Osteocyte (in vitro differentiated cells): Measurements from ENCODE around the gene TUT7. TPM values are rescaled to one million over a fixed set of nuclear protein-coding genes. Genes with fewer than 3 reads are reported as not detected.
A peak's percentile ranks its signal among the peaks of the same experiment; 100 is the strongest.

Experiments used
- DNase-seq: peaks from one replicate; pipeline ENCODE4 v3.0.0; 2021; ENCODE audit warnings: mixed read lengths; ENCODE audit not compliant: unreplicated experiment; ENCODE audit errors: extremely low spot score
- H3K27ac Mint-ChIP-seq: one replicate; pipeline ENCODE4 v1.8.0; 2021; ENCODE audit warnings: mild to moderate bottlenecking, mixed read lengths; ENCODE audit not compliant: unreplicated experiment
- H3K27me3 Mint-ChIP-seq: one replicate; pipeline ENCODE4 v1.8.0; 2021; ENCODE audit warnings: mixed read lengths; ENCODE audit not compliant: unreplicated experiment
- H3K36me3 Mint-ChIP-seq: one replicate; pipeline ENCODE4 v1.8.0; 2021; ENCODE audit warnings: mixed read lengths; ENCODE audit not compliant: unreplicated experiment
- H3K4me1 Mint-ChIP-seq: one replicate; pipeline ENCODE4 v1.8.0; 2021; ENCODE audit warnings: mixed read lengths; ENCODE audit not compliant: unreplicated experiment
- H3K4me3 Mint-ChIP-seq: one replicate; pipeline ENCODE4 v1.8.0; 2021; ENCODE audit warnings: mild to moderate bottlenecking, moderate library complexity, mixed read lengths; ENCODE audit not compliant: unreplicated experiment
- H3K9me3 Mint-ChIP-seq: one replicate; pipeline ENCODE4 v1.8.0; 2021; ENCODE audit warnings: mixed read lengths; ENCODE audit not compliant: unreplicated experiment
- total RNA-seq: library from RNA; stranded (reverse); gene quantifications from 2 replicates; pipeline ENCODE4 v1.2.1, GENCODE V29; 2021
- TF ChIP-seq, protein P1 (sequence below): fragments of 200-600 bp; sonication (generic); IDR thresholded peaks from 2 replicates; pipeline ENCODE4 v1.5.0; 2021; ENCODE audit warnings: antibody characterized with exemption, mild to moderate bottlenecking, moderate library complexity

TUT7 gene
- total RNA-seq, 1 donor from 2014 or later: 24.8 TPM

DNA sequence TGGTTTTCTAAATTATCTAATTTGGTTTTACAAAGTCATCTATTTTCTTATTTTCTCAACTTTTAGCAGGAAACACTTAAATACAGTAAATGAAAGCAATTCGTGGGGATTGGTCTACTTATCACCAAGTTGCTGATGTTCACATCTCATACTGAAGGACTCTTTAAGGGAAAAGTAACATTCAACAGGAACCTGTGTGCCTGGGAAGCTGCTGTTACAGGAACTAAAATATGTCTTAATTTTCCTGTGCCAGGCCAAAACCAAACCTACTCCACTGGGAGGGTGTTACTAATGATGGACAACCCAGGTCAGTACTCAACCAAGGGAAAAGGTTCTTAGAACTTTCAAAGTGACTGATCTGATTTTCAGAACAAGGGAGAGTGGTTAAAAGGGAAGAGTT is 77.1 kb downstream of the TUT7 start:
- Mint-ChIP-seq H3K27me3 (no peaks in the 10 kb centered on the region), H3K4me1 (peaks cover 36% of the 10 kb centered on the region)
- DNase-seq: no peak

DNA sequence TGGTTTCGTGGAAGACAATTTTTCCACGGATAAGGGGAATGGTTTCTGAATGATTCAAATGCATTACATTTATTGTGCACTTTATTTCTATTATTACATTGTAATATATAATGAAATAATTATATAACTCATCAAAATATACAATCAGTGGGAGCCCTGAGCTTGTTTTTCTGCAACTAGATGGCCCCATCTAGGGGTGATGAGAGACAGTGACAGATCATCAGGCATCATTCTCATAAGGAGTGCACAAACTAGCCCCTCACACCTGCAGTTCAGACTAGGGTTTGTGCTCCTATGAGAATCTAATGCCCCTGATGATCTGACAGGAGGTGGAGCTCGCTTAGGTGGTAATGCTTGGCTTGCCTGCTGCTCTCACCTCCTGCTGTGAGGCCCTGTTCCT is 78.2 kb downstream of the TUT7 start:
- TF ChIP-seq, protein P1, sequence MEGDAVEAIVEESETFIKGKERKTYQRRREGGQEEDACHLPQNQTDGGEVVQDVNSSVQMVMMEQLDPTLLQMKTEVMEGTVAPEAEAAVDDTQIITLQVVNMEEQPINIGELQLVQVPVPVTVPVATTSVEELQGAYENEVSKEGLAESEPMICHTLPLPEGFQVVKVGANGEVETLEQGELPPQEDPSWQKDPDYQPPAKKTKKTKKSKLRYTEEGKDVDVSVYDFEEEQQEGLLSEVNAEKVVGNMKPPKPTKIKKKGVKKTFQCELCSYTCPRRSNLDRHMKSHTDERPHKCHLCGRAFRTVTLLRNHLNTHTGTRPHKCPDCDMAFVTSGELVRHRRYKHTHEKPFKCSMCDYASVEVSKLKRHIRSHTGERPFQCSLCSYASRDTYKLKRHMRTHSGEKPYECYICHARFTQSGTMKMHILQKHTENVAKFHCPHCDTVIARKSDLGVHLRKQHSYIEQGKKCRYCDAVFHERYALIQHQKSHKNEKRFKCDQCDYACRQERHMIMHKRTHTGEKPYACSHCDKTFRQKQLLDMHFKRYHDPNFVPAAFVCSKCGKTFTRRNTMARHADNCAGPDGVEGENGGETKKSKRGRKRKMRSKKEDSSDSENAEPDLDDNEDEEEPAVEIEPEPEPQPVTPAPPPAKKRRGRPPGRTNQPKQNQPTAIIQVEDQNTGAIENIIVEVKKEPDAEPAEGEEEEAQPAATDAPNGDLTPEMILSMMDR: peak; percentile 43
- Mint-ChIP-seq H3K9me3 (no peaks in the 10 kb centered on the region), H3K27ac (no peak overlapping the region), H3K27me3 (no peaks in the 10 kb centered on the region), H3K36me3 (peaks cover 28% of the 10 kb centered on the region), H3K4me3 (no peak overlapping the region), H3K4me1 (peaks cover 31% of the 10 kb centered on the region)
- DNase-seq: no peak

More for the DNA sequence above, 77.1 kb downstream of the TUT7 start:
- TF ChIP-seq, protein P1: no peak
- no peak overlapping the region for H3K4me3 Mint-ChIP-seq
- no peak overlapping the region for H3K27ac Mint-ChIP-seq
- no peaks in the 10 kb centered on the region for H3K9me3 Mint-ChIP-seq
- peaks cover 17% of the 10 kb centered on the region for H3K36me3 Mint-ChIP-seq

DNA sequence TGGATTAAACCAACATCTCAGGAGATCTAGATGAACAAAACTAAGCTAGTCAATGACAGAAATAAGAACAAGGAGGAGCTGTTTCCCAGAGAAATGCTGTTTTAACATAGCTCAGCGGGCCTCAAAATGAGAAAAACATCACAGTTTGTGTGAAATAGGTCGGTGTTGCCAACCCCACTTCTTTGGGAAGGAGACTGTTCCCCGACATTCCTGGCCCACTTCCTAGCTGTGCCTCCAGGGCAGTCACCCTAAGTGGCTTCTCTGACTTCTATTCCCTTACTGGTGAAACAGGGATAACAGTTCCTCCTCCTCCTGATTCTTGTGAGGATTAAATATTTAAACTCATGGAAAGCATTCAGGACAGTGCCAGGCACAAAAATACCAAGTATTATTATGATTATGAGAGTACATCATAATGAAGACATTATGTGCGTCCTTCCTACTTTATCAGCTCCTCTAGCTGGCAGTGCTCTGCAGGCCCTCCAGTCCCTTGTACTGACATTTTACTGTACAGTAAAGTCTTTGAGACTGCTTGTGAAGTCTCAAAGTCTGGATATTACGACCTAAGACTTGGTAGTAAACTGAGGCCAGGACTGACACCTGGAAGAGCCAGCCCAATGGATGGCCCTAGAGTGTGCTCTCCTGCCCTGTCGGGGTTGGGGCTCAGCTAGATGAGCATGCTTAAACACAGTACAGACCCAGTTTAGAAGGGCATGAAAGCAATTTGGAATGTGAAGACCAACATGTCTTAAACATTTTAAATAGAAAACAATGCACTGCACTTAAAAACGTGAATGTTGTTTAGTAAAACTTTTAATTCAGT is 79.2 kb downstream of the TUT7 start:
- no peak overlapping the region for H3K4me3 Mint-ChIP-seq
- no peak for DNase-seq
- TF ChIP-seq, protein P1: no peak
- peaks cover 28% of the 10 kb centered on the region for H3K36me3 Mint-ChIP-seq
- no peaks in the 10 kb centered on the region for H3K27me3 Mint-ChIP-seq
- no peaks in the 10 kb centered on the region for H3K9me3 Mint-ChIP-seq
- no peak overlapping the region for H3K27ac Mint-ChIP-seq
- H3K4me1 Mint-ChIP-seq: peaks cover 27% of the 10 kb centered on the region

- peaks cover 24% of the 10 kb centered on the region for H3K36me3 Mint-ChIP-seq
- no peaks in the 10 kb centered on the region for H3K27me3 Mint-ChIP-seq
- no peak overlapping the region for H3K4me3 Mint-ChIP-seq
- no peaks in the 10 kb centered on the region for H3K9me3 Mint-ChIP-seq
- TF ChIP-seq, protein P1: no peak
- no peak for DNase-seq
- peaks cover 7% of the 10 kb centered on the region for H3K4me1 Mint-ChIP-seq
- H3K27ac Mint-ChIP-seq: no peak overlapping the region
These were observed 82.0 kb downstream of the TUT7 start for GRCh38 chr9:86272221-86272620.

- no peaks in the 10 kb centered on the region for H3K9me3 Mint-ChIP-seq
- H3K27me3 Mint-ChIP-seq: no peaks in the 10 kb centered on the region
- H3K36me3 Mint-ChIP-seq: peaks cover 33% of the 10 kb centered on the region
- H3K27ac Mint-ChIP-seq: no peak overlapping the region
- no peak overlapping the region for H3K4me3 Mint-ChIP-seq
- TF ChIP-seq, protein P1: no peak
- peaks cover 12% of the 10 kb centered on the region for H3K4me1 Mint-ChIP-seq
- no peak for DNase-seq
These were observed 90.3 kb downstream of the TUT7 start for GRCh38 chr9:86263876-86264275.
